Stimulated activated memory B cell treated with anti-CD40 and anti-IgM and Interleukin-4, amounts not matched to agents 10 μg/mL and 1 μg/mL and 100 μg/mL, for 72 hours (primary cell): ENCODE results near the gene SCYGR1.
"Not testable (repeated sequence)": the region's sequence is repeated elsewhere in the genome, so short reads cannot be mapped to it uniquely, and the experiment has no call there.

Experiments used
- ATAC-seq: fragments of 150-1000 bp; cut with Tn5 transposase; 2 replicates; pipeline ENCODE4 v1.10.0; 2021
- H3K27ac Mint-ChIP-seq: one replicate; pipeline ENCODE4 v1.8.0; 2022; ENCODE audit warnings: mild to moderate bottlenecking, mixed read lengths
- H3K27me3 Mint-ChIP-seq: one replicate; pipeline ENCODE4 v1.8.0; 2022; ENCODE audit warnings: mixed read lengths
- H3K36me3 Mint-ChIP-seq: one replicate; pipeline ENCODE4 v1.8.0; 2022; ENCODE audit warnings: mixed read lengths
- H3K4me1 Mint-ChIP-seq: one replicate; pipeline ENCODE4 v1.8.0; 2022; ENCODE audit warnings: mixed read lengths
- H3K4me3 Mint-ChIP-seq: one replicate; pipeline ENCODE4 v1.8.0; 2022; ENCODE audit warnings: mild to moderate bottlenecking, moderate library complexity, mixed read lengths
- H3K9me3 Mint-ChIP-seq: one replicate; pipeline ENCODE4 v1.8.0; 2022; ENCODE audit warnings: mixed read lengths

The SCYGR1 gene

GRCh38 chr2:227387583-227387982 is at the start of gene SCYGR1:
SCYGR1 (minus strand) TSS chr2:227387949; CDS start chr2:227387949, 0 bp downstream.
- H3K27ac Mint-ChIP-seq: peak within 1 kb of the TSS; percentile 93
- not testable (repeated sequence) for H3K36me3 Mint-ChIP-seq, H3K4me3 Mint-ChIP-seq, H3K27me3 Mint-ChIP-seq, ATAC-seq, H3K9me3 Mint-ChIP-seq
- peaks cover 26% of the 10 kb centered on the region for H3K4me1 Mint-ChIP-seq

GRCh38 chr2:227436436-227437174 is 48.9 kb upstream of the SCYGR1 start:
- Mint-ChIP-seq H3K9me3 (peaks cover 8% of the 10 kb centered on the region), H3K27me3 (no peaks in the 10 kb centered on the region), H3K4me1 (no peaks in the 10 kb centered on the region)

GRCh38 chr2:227433171-227433570 is 45.4 kb upstream of the SCYGR1 start:
- Mint-ChIP-seq H3K27ac (no peak overlapping the region), H3K27me3 (no peaks in the 10 kb centered on the region), H3K9me3 (peaks cover 12% of the 10 kb centered on the region), H3K4me3 (no peak overlapping the region), H3K36me3 (peaks cover 11% of the 10 kb centered on the region), H3K4me1 (no peaks in the 10 kb centered on the region)
- no peak for ATAC-seq

More at GRCh38 chr2:227436436-227437174, 48.9 kb upstream of the SCYGR1 start:
- ATAC-seq: no peak
- Mint-ChIP-seq H3K27ac (no peak overlapping the region), H3K4me3 (no peak overlapping the region), H3K36me3 (peaks cover 11% of the 10 kb centered on the region)

GRCh38 chr2:227430639-227431038 is 42.9 kb upstream of the SCYGR1 start:
- H3K27ac Mint-ChIP-seq: no peak overlapping the region
- H3K9me3 Mint-ChIP-seq: peaks cover 15% of the 10 kb centered on the region
- no peak for ATAC-seq
- H3K27me3 Mint-ChIP-seq: no peaks in the 10 kb centered on the region
- no peak overlapping the region for H3K4me3 Mint-ChIP-seq
- H3K36me3 Mint-ChIP-seq: peaks cover 11% of the 10 kb centered on the region
- no peaks in the 10 kb centered on the region for H3K4me1 Mint-ChIP-seq

GRCh38 chr2:227428731-227429285 is 41.1 kb upstream of the SCYGR1 start:
- Mint-ChIP-seq H3K9me3 (peaks cover 15% of the 10 kb centered on the region), H3K36me3 (peaks cover 11% of the 10 kb centered on the region), H3K4me1 (no peaks in the 10 kb centered on the region), H3K27ac (no peak overlapping the region), H3K27me3 (no peaks in the 10 kb centered on the region), H3K4me3 (no peak overlapping the region)
- no peak for ATAC-seq

- H3K4me3 Mint-ChIP-seq: no peak overlapping the region
- H3K27me3 Mint-ChIP-seq: no peaks in the 10 kb centered on the region
- no peaks in the 10 kb centered on the region for H3K36me3 Mint-ChIP-seq
- peaks cover 4% of the 10 kb centered on the region for H3K9me3 Mint-ChIP-seq
- H3K4me1 Mint-ChIP-seq: no peaks in the 10 kb centered on the region
- ATAC-seq: no peak
- H3K27ac Mint-ChIP-seq: no peak overlapping the region
Observed at GRCh38 chr2:227423656-227424499, 36.1 kb upstream of the SCYGR1 start.

GRCh38 chr2:227420087-227421052 is 32.6 kb upstream of the SCYGR1 start:
- Mint-ChIP-seq H3K9me3 (no peaks in the 10 kb centered on the region), H3K4me1 (peaks cover 16% of the 10 kb centered on the region), H3K27me3 (no peaks in the 10 kb centered on the region), H3K4me3 (no peak overlapping the region), H3K27ac (no peak overlapping the region), H3K36me3 (no peaks in the 10 kb centered on the region)
- no peak for ATAC-seq

- H3K36me3 Mint-ChIP-seq: no peaks in the 10 kb centered on the region
- H3K9me3 Mint-ChIP-seq: no peaks in the 10 kb centered on the region
- no peak overlapping the region for H3K4me3 Mint-ChIP-seq
- peak overlapping the region; percentile 85 for H3K27ac Mint-ChIP-seq
- peaks cover 45% of the 10 kb centered on the region for H3K4me1 Mint-ChIP-seq
- ATAC-seq: no peak
- no peaks in the 10 kb centered on the region for H3K27me3 Mint-ChIP-seq
Observed at GRCh38 chr2:227416701-227417100, 29.0 kb upstream of the SCYGR1 start.

- Mint-ChIP-seq H3K27me3 (no peaks in the 10 kb centered on the region), H3K9me3 (no peaks in the 10 kb centered on the region), H3K4me1 (peaks cover 54% of the 10 kb centered on the region), H3K27ac (peak overlapping the region; percentile 85), H3K4me3 (no peak overlapping the region), H3K36me3 (no peaks in the 10 kb centered on the region)
- peak; percentile 61 for ATAC-seq
Observed at GRCh38 chr2:227415538-227416424, 28.0 kb upstream of the SCYGR1 start.

- H3K36me3 Mint-ChIP-seq: no peaks in the 10 kb centered on the region
- no peak overlapping the region for H3K4me3 Mint-ChIP-seq
- H3K4me1 Mint-ChIP-seq: peaks cover 58% of the 10 kb centered on the region
- H3K9me3 Mint-ChIP-seq: no peaks in the 10 kb centered on the region
- ATAC-seq: no peak
- peak overlapping the region; percentile 85 for H3K27ac Mint-ChIP-seq
- no peaks in the 10 kb centered on the region for H3K27me3 Mint-ChIP-seq
Observed at GRCh38 chr2:227414846-227415245, 27.1 kb upstream of the SCYGR1 start.

GRCh38 chr2:227413371-227413770 is 25.6 kb upstream of the SCYGR1 start:
- H3K4me1 Mint-ChIP-seq: peaks cover 58% of the 10 kb centered on the region
- no peaks in the 10 kb centered on the region for H3K36me3 Mint-ChIP-seq
- no peak overlapping the region for H3K4me3 Mint-ChIP-seq
- H3K27ac Mint-ChIP-seq: peak overlapping the region; percentile 41
- no peak for ATAC-seq
- H3K9me3 Mint-ChIP-seq: no peaks in the 10 kb centered on the region
- no peaks in the 10 kb centered on the region for H3K27me3 Mint-ChIP-seq

GRCh38 chr2:227412877-227413276 is 25.1 kb upstream of the SCYGR1 start:
- peak overlapping the region; percentile 41 for H3K27ac Mint-ChIP-seq
- no peak for ATAC-seq
- H3K9me3 Mint-ChIP-seq: no peaks in the 10 kb centered on the region
- H3K4me1 Mint-ChIP-seq: peaks cover 58% of the 10 kb centered on the region
- no peaks in the 10 kb centered on the region for H3K27me3 Mint-ChIP-seq
- H3K36me3 Mint-ChIP-seq: no peaks in the 10 kb centered on the region
- H3K4me3 Mint-ChIP-seq: no peak overlapping the region

- no peaks in the 10 kb centered on the region for H3K9me3 Mint-ChIP-seq
- no peaks in the 10 kb centered on the region for H3K27me3 Mint-ChIP-seq
- no peak overlapping the region for H3K4me3 Mint-ChIP-seq
- H3K36me3 Mint-ChIP-seq: no peaks in the 10 kb centered on the region
- peaks cover 63% of the 10 kb centered on the region for H3K4me1 Mint-ChIP-seq
- no peak for ATAC-seq
- peak overlapping the region; percentile 41 for H3K27ac Mint-ChIP-seq
Observed at GRCh38 chr2:227411990-227412350, 24.2 kb upstream of the SCYGR1 start.
